Activated CD4-positive, alpha-beta T cell treated with anti-CD3 and anti-CD28 coated beads for 1 hour (primary cell): ENCODE results near the gene PARP16.
A peak's percentile ranks its signal among the peaks of the same experiment; 100 is the strongest.

ENCODE experiments used
- DNase-seq: peaks from one replicate; pipeline ENCODE4 v3.0.0-alpha.2; 2020

PARP16 gene

GRCh38 chr15:65286704-65287519, at the start of gene PARP16:
PARP16 (minus strand) TSS chr15:65286883; CDS start chr15:65286426, 457 bp downstream.
- DNase-seq: peak; percentile 85

GRCh38 chr15:65335278-65336055, 48.8 kb upstream of the PARP16 start:
- no peak for DNase-seq

- DNase-seq: no peak
These were observed 48.0 kb upstream of the PARP16 start for GRCh38 chr15:65334586-65335231.

- DNase-seq: no peak
These were observed 47.2 kb upstream of the PARP16 start for GRCh38 chr15:65333856-65334255.

GRCh38 chr15:65333148-65333820, 46.6 kb upstream of the PARP16 start:
- no peak for DNase-seq

- no peak for DNase-seq
These were observed 45.9 kb upstream of the PARP16 start for GRCh38 chr15:65332391-65333147.

GRCh38 chr15:65331811-65332210, 45.1 kb upstream of the PARP16 start:
- DNase-seq: no peak

GRCh38 chr15:65330934-65331645, 44.4 kb upstream of the PARP16 start:
- DNase-seq: no peak

- DNase-seq: no peak
These were observed 43.5 kb upstream of the PARP16 start for GRCh38 chr15:65329984-65330735.

GRCh38 chr15:65329288-65329983, 42.8 kb upstream of the PARP16 start:
- DNase-seq: no peak

GRCh38 chr15:65328506-65329287, 42.0 kb upstream of the PARP16 start:
- DNase-seq: no peak

GRCh38 chr15:65327651-65328393, 41.1 kb upstream of the PARP16 start:
- no peak for DNase-seq

GRCh38 chr15:65326818-65327217, 40.1 kb upstream of the PARP16 start:
- no peak for DNase-seq

GRCh38 chr15:65326117-65326526, 39.4 kb upstream of the PARP16 start:
- no peak for DNase-seq

- no peak for DNase-seq
These were observed 36.4 kb upstream of the PARP16 start for GRCh38 chr15:65323071-65323511.

- DNase-seq: peak; percentile 62
These were observed 32.2 kb upstream of the PARP16 start for GRCh38 chr15:65318870-65319356.

- no peak for DNase-seq
These were observed 25.8 kb upstream of the PARP16 start for GRCh38 chr15:65312400-65312916.

GRCh38 chr15:65311760-65312159, 25.1 kb upstream of the PARP16 start:
- no peak for DNase-seq
